Measurements from ENCODE around the gene CHSY1. TPM values are rescaled to one million over a fixed set of nuclear protein-coding genes. Genes with fewer than 3 reads are reported as not detected.

The CHSY1 gene
- total RNA-seq, 2 experiments from 2014 or later, result 50.5 to 59.4 TPM

GRCh38 chr15:101149864-101150722 is 101.8 kb downstream of the CHSY1 start:
- CTCF ChIA-PET, result interaction anchor here (0.8 to 1.8 kb wide), 8 partner anchors 7 to 98 kb away, joined by 3 to 7 read pairs (median 4); no protein-coding TSS in a partner anchor
- no peak overlapping the region for H3K4me3 Mint-ChIP-seq
- no peaks in the 10 kb centered on the region for H3K9me3 Mint-ChIP-seq (ENCODE audit: low read depth)
- H3K4me1 Mint-ChIP-seq, result peaks cover 40% of the 10 kb centered on the region
- ATAC-seq (no peak), DNase-seq (no peak)
- no peaks in the 10 kb centered on the region for H3K36me3 Mint-ChIP-seq
- H3K27me3 Mint-ChIP-seq, result peaks cover 8% of the 10 kb centered on the region
- no peak overlapping the region for H3K27ac Mint-ChIP-seq

GRCh38 chr15:101148881-101149664 is 102.8 kb downstream of the CHSY1 start:
- CTCF ChIA-PET, result interaction anchor here (0.8 to 1.8 kb wide), 7 partner anchors 10 to 99 kb away, joined by 3 to 7 read pairs (median 3); no protein-coding TSS in a partner anchor
- ATAC-seq, result no peak
- no peak overlapping the region for H3K27ac Mint-ChIP-seq
- H3K4me1 Mint-ChIP-seq, result peaks cover 40% of the 10 kb centered on the region
- H3K9me3 Mint-ChIP-seq (ENCODE audit: low read depth), result no peaks in the 10 kb centered on the region
- DNase-seq, result no peak
- no peaks in the 10 kb centered on the region for H3K36me3 Mint-ChIP-seq
- H3K4me3 Mint-ChIP-seq, result no peak overlapping the region
- peaks cover 8% of the 10 kb centered on the region for H3K27me3 Mint-ChIP-seq

GRCh38 chr15:101148166-101148880 is 103.5 kb downstream of the CHSY1 start:
- Mint-ChIP-seq H3K27me3 (peaks cover 8% of the 10 kb centered on the region), H3K36me3 (no peaks in the 10 kb centered on the region), H3K9me3 (ENCODE audit: low read depth) (no peaks in the 10 kb centered on the region), H3K4me3 (no peak overlapping the region), H3K27ac (peak overlapping the region; percentile 62), H3K4me1 (peaks cover 40% of the 10 kb centered on the region)
- ATAC-seq (peak; percentile 62), DNase-seq (peak; percentile 59)
- CTCF ChIA-PET, result interaction anchor here (1.7 to 1.8 kb wide), 2 partner anchors 12 to 19 kb away, joined by 4 to 7 read pairs; no protein-coding TSS in a partner anchor

- Mint-ChIP-seq H3K4me3 (no peak overlapping the region), H3K27me3 (peaks cover 8% of the 10 kb centered on the region), H3K36me3 (no peaks in the 10 kb centered on the region), H3K27ac (no peak overlapping the region), H3K9me3 (ENCODE audit: low read depth) (no peaks in the 10 kb centered on the region), H3K4me1 (peaks cover 40% of the 10 kb centered on the region)
- CTCF ChIA-PET, result no interaction called here
- no peak for DNase-seq
- ATAC-seq, result no peak
Observed at GRCh38 chr15:101147181-101147580, 104.7 kb downstream of the CHSY1 start.

GRCh38 chr15:101146118-101146702 is 105.6 kb downstream of the CHSY1 start:
- DNase-seq, result no peak
- Mint-ChIP-seq H3K36me3 (no peaks in the 10 kb centered on the region), H3K9me3 (ENCODE audit: low read depth) (no peaks in the 10 kb centered on the region), H3K27ac (no peak overlapping the region), H3K4me3 (no peak overlapping the region), H3K27me3 (peaks cover 8% of the 10 kb centered on the region), H3K4me1 (peaks cover 36% of the 10 kb centered on the region)
- ATAC-seq, result no peak
- CTCF ChIA-PET, result interaction anchor here (1.0 kb wide), 2 partner anchors 8 to 12 kb away, joined by 3 read pairs; no protein-coding TSS in a partner anchor

GRCh38 chr15:101145362-101145761 is 106.5 kb downstream of the CHSY1 start:
- no peak overlapping the region for H3K4me3 Mint-ChIP-seq
- CTCF ChIA-PET, result interaction anchor here (1.0 kb wide), 1 partner anchor 8 kb away, joined by 3 read pairs; no protein-coding TSS in a partner anchor
- DNase-seq (no peak), ATAC-seq (no peak)
- H3K36me3 Mint-ChIP-seq, result no peaks in the 10 kb centered on the region
- H3K4me1 Mint-ChIP-seq, result peaks cover 28% of the 10 kb centered on the region
- H3K27ac Mint-ChIP-seq, result no peak overlapping the region
- H3K27me3 Mint-ChIP-seq, result peaks cover 8% of the 10 kb centered on the region
- H3K9me3 Mint-ChIP-seq (ENCODE audit: low read depth), result no peaks in the 10 kb centered on the region

- Mint-ChIP-seq H3K27ac (no peak overlapping the region), H3K4me1 (peaks cover 20% of the 10 kb centered on the region), H3K36me3 (no peaks in the 10 kb centered on the region), H3K27me3 (peaks cover 8% of the 10 kb centered on the region), H3K4me3 (no peak overlapping the region), H3K9me3 (ENCODE audit: low read depth) (no peaks in the 10 kb centered on the region)
- CTCF ChIA-PET, result interaction anchor here (1.0 to 2.2 kb wide), 5 partner anchors 8 to 130 kb away, joined by 3 to 6 read pairs (median 3); no protein-coding TSS in a partner anchor
- no peak for DNase-seq
- no peak for ATAC-seq
Observed at GRCh38 chr15:101143321-101143720, 108.5 kb downstream of the CHSY1 start.

GRCh38 chr15:101142711-101143110 is 109.1 kb downstream of the CHSY1 start:
- DNase-seq (no peak), ATAC-seq (no peak)
- H3K4me3 Mint-ChIP-seq, result no peak overlapping the region
- H3K9me3 Mint-ChIP-seq (ENCODE audit: low read depth), result no peaks in the 10 kb centered on the region
- H3K27ac Mint-ChIP-seq, result no peak overlapping the region
- peaks cover 21% of the 10 kb centered on the region for H3K4me1 Mint-ChIP-seq
- no peaks in the 10 kb centered on the region for H3K36me3 Mint-ChIP-seq
- CTCF ChIA-PET, result interaction anchor here (1.0 to 2.2 kb wide), 4 partner anchors 9 to 129 kb away, joined by 3 to 6 read pairs (median 4); no protein-coding TSS in a partner anchor
- H3K27me3 Mint-ChIP-seq, result peaks cover 8% of the 10 kb centered on the region

GRCh38 chr15:101141926-101142527 is 109.8 kb downstream of the CHSY1 start:
- Mint-ChIP-seq H3K4me1 (peaks cover 26% of the 10 kb centered on the region), H3K27ac (peak overlapping the region; percentile 5), H3K4me3 (no peak overlapping the region), H3K36me3 (no peaks in the 10 kb centered on the region), H3K9me3 (ENCODE audit: low read depth) (no peaks in the 10 kb centered on the region), H3K27me3 (peaks cover 8% of the 10 kb centered on the region)
- ATAC-seq, result no peak
- no peak for DNase-seq
- CTCF ChIA-PET, result interaction anchor here (1.5 to 2.2 kb wide), 2 partner anchors 9 to 11 kb away, joined by 5 to 6 read pairs; no protein-coding TSS in a partner anchor

GRCh38 chr15:101140697-101141065 is 111.2 kb downstream of the CHSY1 start:
- H3K4me3 Mint-ChIP-seq, result no peak overlapping the region
- no peaks in the 10 kb centered on the region for H3K27me3 Mint-ChIP-seq
- H3K9me3 Mint-ChIP-seq (ENCODE audit: low read depth), result no peaks in the 10 kb centered on the region
- DNase-seq (no peak), ATAC-seq (no peak)
- no peaks in the 10 kb centered on the region for H3K36me3 Mint-ChIP-seq
- CTCF ChIA-PET, result interaction anchor here (1.4 kb wide), 1 partner anchor 501 kb away, joined by 3 read pairs; no protein-coding TSS in a partner anchor
- no peak overlapping the region for H3K27ac Mint-ChIP-seq
- peaks cover 33% of the 10 kb centered on the region for H3K4me1 Mint-ChIP-seq

GRCh38 chr15:101139986-101140696 is 111.7 kb downstream of the CHSY1 start:
- no peak for ATAC-seq
- Mint-ChIP-seq H3K27me3 (no peaks in the 10 kb centered on the region), H3K36me3 (peaks cover 3% of the 10 kb centered on the region), H3K9me3 (ENCODE audit: low read depth) (no peaks in the 10 kb centered on the region), H3K27ac (no peak overlapping the region), H3K4me1 (peaks cover 38% of the 10 kb centered on the region), H3K4me3 (no peak overlapping the region)
- no peak for DNase-seq
- CTCF ChIA-PET, result interaction anchor here (1.4 kb wide), 1 partner anchor 502 kb away, joined by 3 read pairs; no protein-coding TSS in a partner anchor

Data from activated CD8-positive, alpha-beta memory T cell treated with anti-CD3 and anti-CD28 coated beads, Interleukin-2, amount 10 ng/mL, durations not matched to agents 7 days and 5 days (primary cell).